DMS153 treated with DMSO at 0.1 percent for 48 hours (cell line): ENCODE data around the gene PRKN.

ENCODE experiments used
- DNase-seq: peaks from one replicate; lab custom pipeline; 2025; ENCODE audit not compliant: unreplicated experiment; lab: John Stamatoyannopoulos, UW

PRKN gene

DNA sequence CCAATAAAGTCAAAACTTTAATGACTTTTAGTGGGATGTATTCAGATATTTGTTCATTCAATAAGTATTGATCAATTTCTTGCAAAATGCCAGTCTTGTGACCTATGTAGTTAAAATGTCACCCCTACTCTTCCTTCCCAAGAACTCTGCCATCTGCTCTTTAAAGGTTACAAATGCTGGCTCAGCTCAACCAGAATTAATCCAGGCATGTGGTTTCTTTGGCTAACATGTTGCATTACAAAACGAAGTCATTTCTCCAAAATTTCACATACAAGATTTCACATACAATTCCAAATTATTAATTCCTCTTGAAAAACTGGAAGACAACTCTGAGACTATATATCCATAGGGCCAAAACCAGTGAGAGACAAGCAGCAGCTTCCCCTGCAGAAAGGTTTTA is 395.7 kb downstream of the PRKN start:
- DNase-seq = no peak

DNA sequence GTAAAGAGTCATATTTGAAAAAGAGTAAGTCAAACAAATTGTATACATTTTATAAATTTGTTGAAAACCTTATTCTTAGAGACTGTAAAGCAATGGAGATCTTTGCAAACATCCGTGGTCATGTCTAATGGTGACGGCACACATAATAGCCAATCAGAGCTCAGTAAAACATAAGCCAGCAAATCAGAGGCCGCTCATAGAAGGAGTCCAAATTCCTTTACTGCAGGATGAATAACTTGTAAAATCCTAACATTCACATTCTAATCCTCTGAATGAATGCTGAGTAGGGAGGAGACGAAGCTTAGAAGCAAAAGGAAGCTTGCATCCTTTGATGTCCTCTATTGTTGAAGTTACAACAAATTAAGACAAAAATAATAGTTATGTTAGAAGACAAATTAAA is 401.7 kb downstream of the PRKN start:
- no peak for DNase-seq

DNA sequence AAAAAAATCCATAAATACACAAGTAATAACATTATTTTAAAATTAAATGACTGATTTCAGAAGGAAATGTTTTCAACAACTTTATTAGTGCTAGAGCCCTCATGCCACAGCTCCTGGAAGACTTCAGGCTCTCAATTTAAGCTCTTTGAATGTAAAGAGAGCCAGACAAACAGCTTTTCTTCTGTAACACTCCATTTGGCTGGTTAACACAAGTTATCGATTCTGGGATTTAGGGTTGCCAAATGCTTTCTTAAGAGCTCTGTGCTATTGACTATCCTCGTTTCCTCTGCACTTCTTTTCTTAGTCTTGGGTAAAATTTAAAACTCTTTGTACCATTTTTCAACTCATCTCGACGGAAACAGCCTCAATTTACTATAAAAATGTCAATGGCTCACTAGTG is 402.5 kb downstream of the PRKN start:
- no peak for DNase-seq

DNA sequence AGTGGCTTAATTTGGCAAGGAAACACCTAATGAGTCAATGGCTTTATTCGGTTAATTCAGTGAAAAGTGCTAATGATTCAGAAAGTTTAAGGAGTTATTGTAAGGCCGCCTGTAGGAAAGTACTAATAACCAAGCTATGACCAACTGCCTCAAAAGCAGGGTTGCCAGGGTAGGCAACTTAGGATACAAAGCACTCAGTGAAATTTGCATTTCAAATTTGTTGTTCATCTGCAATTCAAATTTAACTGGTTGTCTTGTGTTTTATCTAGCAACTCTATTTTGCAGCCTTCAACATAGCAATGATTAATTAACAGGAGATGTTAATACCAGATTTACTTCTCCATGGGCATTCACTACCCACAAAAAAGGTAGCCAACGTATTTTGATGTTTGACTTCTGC is 412.3 kb downstream of the PRKN start:
- no peak for DNase-seq

DNA sequence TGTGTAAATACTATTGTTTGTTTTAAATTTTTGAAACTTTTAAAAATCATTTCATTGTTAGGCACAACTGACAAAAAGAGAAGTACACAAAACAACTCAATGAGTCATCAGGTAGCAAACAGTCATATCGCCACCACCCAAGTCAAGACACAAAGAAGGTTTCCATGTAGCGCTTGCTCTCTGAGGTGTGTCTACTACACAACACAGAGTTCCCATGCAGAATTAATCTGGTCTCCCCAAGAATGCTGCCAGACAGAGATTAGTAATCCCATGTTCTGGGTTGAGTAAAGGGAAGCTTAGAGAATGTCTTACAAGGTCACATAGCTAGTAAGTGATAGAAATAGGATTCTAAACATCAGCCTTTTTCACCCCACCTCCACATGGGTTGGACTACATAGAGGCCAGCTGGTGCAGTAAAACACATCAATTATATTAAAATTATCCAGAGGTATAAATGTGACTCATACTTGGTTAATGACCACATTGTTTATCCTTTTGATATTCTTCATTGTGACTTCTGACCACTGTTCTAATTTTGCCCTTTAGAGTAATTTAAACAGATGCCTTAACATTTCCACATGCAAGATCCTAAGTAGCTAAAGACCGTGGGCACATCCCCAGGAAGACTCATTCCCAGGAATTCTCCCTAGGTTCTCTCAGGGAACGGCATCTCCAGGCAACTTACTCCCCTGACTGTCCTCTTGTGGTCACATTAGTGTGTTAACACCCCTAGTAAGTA is 413.5 kb downstream of the PRKN start:
- no peak for DNase-seq

DNA sequence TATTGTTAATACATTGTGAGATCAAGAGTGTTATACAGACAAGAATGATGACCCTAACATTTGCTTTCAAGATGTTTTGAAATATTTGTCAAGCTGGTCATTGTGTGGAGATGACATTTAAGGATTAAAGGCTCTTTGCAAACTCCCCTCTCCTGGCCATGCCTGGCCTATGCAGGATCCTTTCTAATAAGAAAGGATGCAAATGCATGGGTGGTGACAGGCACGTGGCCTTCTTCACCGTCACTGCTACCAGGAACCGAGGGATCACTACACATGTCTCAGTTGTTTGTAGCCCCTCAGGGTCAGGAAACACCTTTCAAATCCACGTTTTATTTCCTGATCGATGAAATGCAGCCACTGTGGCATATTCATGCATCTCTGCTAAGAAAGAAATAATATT is 419.7 kb downstream of the PRKN start:
- DNase-seq = no peak

DNA sequence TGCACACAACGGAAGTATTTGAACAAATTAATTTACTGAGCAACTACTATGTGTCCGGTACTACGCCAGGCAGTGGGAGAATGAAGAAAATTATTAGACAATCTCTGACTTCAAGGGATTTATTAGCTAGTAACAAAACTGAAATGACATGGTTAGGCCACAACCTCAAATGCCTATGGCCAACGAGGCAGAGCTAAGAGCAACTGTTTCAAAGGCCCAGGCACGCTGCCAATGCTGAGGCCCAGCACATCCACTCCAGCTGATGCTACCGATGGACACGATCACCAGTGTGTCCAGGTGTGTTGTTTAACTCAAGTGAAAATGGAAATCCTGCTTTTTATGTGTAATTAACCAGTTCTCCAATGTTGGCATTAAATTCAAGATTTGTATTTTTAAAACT is 420.9 kb downstream of the PRKN start:
- DNase-seq = no peak

DNA sequence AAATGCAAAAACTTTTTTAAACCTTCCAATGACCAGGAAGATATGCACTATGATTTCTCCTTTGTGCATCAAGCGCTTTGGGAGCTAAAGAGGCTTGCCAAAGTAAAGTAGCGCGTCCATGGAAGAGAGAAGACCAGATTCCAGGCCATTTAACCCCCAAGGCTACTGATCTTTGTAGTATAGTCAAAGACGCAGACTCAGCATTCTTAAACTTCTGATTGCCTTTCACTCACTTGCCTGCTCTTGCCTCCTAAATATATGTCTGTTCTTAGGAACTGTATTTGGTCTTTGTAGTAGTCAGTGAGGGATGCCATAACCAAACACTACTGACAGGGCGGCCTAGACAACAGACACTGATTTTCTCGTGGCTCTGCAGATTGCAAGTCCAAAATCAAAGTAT is 426.4 kb downstream of the PRKN start:
- DNase-seq = no peak

DNA sequence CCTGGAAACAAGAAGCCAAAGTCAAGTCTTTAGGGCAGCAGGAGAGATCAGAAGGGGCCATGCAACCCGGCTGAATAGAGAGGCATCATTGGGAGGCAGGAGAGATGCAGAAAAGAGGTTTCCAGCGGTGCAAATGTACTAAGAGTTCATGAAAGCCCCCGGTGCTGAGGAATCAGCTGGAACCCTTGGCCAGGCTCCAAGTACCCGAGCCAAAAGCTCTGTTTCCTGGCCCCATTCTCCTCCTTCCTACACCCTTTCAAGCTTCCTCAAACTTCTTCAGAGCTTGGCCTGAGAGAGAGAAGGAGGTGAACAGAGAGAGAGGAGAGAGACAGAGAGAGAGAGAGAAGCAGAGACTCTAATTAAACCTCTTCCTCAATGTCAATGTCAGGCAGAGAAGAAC is 433.5 kb downstream of the PRKN start:
- no peak for DNase-seq

DNA sequence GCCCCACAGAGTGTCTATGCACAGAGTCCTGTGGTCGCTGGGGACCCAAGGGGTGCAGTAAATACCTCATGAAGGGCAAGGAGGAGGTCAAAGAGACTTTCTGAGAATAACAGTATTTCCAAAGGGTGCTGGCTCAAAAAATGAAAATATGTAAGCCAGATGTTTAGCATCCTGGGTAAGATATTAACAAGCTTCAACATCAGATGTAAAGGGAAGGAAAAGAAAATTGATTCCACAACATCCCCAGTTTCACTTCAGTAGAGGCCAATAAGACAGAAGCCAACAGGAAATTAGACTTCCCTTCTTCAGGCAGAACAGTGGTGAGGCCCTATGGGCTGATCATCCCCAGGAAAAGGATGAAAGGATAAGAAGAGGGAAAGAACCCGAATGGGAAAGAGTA is 434.7 kb downstream of the PRKN start:
- DNase-seq = no peak

DNA sequence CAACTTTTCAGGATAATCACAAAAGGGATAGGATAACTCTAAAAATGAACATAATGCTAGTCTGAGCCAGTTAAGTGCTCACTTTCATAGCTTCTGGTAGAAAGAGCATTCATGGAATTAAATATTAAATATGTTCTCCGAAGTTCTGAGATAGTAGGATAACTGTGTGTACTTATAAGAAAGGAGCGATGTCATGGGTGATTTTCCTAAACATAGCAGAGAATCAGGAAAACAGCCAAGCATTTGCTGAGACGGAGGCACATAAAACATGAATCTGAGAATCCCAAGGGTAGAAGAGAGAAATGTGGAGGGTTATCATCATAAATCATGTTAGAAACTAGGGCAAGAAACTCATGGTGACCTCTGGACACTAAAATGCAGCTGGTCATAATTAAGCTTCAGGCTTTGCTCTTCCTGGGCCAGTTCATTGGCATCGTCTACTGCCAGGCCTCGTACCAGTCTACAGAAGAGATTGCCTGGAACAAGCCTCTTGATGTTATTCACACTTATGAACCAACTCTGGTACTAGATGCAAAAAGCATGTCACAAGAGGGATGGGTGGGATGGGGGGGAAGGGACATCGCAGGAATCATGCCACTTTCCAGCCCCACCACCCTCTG is 436.6 kb downstream of the PRKN start:
- no peak for DNase-seq

DNA sequence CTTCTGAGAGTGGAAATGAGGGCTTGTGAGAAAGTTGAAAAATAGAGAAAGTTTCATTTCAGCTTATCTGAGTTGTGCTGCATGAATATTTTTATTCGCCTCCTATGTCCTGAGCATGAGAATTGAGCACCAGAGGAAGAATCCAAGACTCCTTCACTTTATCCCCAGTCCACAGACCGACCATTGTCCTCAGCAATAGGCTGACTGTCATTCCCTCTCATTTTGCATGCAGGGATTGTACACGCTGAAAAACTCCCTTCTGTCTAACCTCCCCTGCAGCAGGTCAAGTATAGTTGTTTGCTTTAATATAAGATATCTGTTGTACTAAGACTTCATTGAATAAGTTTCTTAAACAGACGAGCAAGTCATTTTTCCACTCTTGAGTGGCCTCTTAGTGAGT is 437.6 kb downstream of the PRKN start:
- no peak for DNase-seq

DNA sequence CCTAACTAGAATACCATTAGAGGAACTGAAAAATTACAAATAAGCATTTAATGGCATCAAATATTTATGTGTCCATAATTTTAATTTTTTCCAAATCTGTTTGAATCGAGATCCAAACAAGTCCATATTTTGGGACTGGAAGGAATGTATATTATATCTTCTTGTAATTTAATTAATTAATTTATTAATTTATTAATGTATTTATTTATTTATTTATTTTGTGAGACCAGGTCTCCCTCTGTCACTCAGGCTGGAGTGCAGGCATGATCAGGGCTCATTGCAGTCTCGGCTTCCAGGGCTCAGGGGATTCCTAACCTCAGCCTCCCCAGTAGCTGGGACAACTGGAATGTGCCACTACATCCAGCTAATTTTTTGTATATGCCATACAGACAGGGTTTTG is 453.6 kb downstream of the PRKN start:
- DNase-seq = no peak

DNA sequence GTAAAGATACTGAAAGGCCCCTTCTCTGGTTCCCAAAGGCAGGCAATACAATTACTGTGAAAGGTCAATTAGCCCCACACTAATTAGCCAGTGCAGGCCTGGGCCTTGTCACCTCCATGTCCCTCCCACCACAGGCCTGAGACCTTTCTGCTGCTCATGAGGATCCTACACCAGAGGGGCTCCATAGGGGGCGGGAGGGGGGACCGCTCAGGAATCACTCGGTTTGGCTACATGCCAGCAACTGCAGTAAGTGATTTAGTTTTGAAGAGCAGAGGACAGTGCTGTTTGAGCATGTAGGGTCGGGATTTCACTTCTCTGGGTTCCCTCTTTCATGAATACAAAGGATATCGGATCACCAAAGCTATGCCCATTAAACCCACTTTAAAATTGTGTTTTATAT is 455.6 kb downstream of the PRKN start:
- DNase-seq = no peak

DNA sequence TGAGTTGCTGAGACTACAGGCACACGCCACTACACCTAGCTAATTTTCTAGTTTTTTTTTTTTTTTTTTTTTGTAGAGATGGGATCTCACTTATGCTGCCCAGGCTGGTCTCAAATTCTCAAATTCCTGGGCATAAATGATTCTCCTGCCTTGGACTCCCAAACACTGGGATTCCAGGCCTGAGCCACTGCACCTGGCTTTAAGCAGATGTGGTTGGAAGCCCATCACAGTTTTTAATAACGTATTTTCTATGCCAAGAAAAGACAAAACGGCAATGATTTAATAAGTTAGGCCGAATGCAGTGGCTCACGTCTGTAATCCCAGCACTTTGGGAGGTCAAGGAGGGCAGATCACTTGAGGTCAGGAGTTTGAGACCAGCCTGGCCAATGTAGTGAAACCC is 456.6 kb downstream of the PRKN start:
- no peak for DNase-seq

DNA sequence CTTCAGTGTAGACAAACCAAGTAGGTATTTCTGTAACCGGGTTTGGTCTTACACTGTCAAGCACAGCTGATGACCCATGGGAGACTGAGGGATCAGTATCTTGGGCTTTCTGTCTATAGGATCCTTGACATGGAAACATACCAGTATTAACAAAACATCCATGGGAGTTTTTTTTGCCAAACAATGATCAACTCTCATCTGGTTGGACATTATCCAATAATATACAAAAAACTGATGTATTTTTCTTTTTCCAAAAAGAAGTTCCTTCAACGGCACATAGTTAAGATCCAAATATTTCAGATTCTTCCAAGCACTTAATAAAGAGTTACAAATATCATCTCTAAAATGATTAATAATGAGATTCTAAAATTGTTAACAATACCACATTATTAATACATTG is 459.9 kb downstream of the PRKN start:
- no peak for DNase-seq

DNA sequence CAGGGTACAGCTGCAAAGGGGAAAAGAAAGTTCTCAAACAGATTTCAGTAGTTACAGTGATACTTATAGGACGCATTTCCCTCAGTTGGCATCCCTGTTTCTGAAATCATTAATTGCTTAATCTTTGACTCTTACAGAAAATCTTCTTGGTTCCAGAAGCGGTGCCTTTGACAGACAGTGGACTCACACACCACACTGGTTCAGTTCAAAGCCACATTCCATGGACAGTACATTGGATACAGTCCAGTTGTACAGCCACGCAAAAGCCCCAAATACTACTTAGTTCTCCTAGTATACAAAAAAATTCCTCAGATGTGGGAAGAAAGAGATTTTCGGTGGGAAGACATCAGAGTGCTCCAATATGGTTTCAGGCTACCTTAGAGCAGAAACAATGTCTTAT is 460.4 kb downstream of the PRKN start:
- DNase-seq = no peak

DNA sequence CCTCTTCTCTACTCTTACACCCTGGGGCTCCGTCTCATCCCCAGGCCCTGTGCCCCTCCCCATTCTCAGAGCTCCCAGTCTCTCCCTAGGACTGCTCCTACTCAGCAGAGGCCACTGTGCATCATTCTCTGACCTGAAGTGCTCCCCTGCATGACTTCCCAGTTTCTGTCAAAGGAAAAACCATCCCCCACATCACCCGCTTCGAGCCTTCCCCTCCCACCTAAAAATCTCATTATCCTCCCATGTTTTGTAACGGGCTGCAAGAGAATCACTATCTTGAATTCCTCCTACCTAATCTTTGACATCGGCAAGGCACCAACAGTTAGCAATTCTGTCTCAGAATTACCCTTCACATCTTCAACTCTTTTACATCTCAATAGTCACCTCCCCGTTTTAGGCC is 463.0 kb downstream of the PRKN start:
- DNase-seq = no peak

DNA sequence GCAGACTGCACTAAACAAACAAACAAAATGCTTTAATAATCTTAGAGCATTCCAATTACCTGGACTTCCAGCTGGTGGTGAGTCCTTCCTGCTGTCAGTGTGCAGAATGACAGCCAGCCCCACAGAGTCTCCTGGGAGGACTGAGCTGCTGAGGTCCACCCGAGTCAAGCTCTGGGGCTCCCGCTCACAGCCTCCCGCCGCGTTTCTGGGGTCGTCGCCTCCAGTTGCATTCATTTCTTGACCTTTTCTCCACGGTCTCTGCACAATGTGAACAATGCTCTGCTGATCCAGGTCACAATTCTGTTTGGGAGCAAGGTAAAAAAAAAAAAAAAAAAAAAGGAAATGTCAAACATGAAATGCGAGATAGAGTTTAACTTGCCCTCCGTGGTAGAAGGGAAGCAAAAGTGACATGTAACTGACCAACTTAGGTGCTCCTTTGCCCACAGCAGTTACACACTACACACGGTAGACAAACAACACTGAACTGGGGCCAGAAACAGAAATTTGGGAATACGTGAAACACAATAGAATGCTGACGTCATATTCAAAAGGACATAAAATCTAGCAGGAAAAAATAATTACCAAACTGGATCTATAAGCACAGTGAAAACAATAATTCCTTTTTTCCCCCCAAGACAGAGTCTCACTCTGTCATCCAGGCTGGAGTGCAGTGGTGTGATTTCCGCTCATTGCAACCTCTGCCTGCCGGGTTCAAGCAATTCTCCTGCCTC is 464.9 kb downstream of the PRKN start:
- no peak for DNase-seq

DNA sequence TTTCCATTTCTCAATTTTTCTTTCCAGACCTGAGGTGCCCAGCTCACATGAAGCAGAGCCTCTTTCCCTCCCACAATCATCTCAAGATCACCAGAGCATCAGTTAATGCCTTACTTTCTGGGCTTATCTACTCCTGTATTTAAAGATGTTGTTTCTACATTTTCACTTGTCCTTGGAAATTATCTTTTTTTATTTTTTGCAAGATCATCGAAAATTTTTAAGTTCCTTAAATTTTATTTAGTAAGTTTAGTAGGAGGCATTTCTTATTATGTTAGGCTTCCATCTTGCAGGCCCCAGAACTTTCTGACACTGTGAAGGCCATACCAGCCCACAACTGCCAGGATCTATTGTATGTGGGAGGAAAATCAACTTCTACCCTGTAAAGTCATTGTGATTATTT is 466.0 kb downstream of the PRKN start:
- no peak for DNase-seq

DNA sequence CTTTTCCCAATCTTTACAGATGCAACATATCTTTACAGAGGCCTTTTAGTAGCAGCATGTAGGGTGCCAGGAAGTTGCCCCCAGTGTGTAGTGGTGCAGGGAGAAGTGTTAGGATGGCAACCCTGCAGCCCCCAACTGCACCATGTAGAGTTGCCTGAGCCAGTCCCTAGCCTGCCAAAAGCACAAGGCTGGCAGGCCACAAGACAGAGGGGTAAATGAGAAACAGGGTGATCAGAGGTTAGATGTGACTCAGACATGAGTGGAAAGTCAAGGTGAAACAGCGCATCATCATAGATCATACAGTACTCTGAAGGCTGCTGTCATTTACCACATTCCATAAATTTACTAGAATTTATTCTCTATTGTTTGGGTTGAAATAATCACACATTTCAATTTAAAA is 467.5 kb downstream of the PRKN start:
- no peak for DNase-seq

DNA sequence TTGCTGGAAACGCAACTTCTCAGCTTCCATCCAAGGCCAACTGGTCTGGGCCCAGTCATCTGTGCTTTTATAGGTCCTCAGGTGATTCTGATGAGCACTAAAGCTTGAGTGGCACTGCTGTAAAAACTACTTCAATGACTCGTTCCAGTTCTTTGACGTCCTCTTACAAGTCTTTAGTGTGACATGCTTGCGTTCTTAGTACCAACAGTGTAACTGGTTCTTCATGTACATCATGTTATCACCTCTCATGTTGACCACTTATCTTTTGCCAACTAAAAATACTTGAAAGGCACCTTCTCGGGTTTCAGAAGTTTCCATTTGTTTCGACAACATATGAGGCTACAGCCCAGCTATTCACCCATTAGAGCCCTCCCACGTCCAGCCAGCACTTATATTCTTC is 468.9 kb downstream of the PRKN start:
- no peak for DNase-seq

DNA sequence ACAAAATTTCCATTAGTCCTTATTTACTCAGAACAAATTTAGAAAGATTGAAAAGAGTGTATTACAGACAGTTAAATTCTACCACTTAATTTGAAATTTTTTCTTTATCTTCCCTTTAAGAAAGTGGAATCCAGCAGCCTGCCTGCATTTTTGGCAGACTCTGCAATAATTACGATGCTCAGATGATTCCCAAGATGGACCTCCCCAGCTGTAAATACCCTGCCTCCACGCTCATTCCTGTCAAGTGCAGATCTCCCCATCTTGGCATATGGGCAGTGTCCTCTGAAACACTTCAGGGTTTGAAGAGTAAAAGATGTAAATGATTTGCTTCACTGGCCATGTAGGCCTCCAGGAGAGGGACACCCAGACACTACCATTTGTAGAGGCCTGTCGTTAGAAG is 471.2 kb downstream of the PRKN start:
- DNase-seq = no peak
